ENCODE results near the gene PRXL2B.

DNA sequence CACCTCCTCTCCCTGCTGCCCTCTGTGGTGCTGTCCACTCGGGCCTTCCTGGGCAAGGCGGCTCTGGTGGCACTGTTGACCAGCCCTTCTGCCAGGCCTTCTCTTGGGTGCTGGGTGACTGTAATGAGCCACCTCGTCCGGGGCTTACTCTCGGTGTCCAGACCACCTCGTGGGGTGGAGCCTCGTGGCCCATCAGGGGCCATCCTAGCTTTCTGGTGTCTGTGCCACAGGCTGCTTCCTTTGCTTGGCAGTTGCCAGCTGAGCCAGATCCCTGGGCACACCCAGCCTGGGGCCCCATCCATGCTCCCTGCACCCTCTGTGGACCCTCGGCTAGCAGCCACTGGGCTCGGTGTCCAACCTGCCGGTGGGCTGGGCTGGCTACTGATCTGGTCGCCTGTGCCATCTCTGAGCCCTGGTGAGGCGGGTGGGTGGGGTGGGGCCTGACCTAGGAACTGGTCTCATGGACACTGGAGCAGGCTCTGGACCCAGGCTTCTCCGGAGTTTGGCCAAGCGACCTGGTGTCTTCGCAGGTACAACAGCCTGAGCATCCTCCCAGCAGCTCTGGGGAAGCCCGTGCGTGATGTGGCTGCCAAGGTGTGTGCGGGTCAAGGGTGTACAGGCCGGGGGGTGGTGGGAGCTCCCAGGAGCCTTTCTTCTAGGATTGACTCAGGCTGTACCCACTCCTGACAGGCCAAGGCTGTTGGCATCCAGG is 1.4 kb downstream of the PRXL2B start:
- TF ChIP-seq POLR2A (IDR thresholded peaks at IDR 0.05) = no peak
- TF ChIP-seq, protein P1, sequence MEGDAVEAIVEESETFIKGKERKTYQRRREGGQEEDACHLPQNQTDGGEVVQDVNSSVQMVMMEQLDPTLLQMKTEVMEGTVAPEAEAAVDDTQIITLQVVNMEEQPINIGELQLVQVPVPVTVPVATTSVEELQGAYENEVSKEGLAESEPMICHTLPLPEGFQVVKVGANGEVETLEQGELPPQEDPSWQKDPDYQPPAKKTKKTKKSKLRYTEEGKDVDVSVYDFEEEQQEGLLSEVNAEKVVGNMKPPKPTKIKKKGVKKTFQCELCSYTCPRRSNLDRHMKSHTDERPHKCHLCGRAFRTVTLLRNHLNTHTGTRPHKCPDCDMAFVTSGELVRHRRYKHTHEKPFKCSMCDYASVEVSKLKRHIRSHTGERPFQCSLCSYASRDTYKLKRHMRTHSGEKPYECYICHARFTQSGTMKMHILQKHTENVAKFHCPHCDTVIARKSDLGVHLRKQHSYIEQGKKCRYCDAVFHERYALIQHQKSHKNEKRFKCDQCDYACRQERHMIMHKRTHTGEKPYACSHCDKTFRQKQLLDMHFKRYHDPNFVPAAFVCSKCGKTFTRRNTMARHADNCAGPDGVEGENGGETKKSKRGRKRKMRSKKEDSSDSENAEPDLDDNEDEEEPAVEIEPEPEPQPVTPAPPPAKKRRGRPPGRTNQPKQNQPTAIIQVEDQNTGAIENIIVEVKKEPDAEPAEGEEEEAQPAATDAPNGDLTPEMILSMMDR (IDR thresholded peaks at IDR 0.05) = no peak
